Transverse colon (tissue), 4 donors: ENCODE measurements around the gene PIAS1.

ENCODE experiments used
- EP300 ChIP-seq: sonication (generic); formaldehyde crosslinking; IDR thresholded peaks from one replicate; pipeline ENCODE4 v1.6.1; 2017; ENCODE audit warnings: antibody characterized with exemption, low read depth
- POLR2A ChIP-seq: fragments of 450-650 bp; IDR thresholded peaks from one replicate; pipeline ENCODE4 v1.6.1; 2016; ENCODE audit warnings: antibody characterized with exemption, mild to moderate bottlenecking, moderate library complexity
- POLR2AphosphoS5 ChIP-seq, 3 donors: sonication (generic); formaldehyde crosslinking; IDR thresholded peaks; one replicate each; pipeline ENCODE4 v1.6.1; 2016; ENCODE audit warnings: antibody characterized with exemption in 3 of 3
- TF ChIP-seq, protein P1 (sequence below), 5 experiments: fragments of 200-600 bp in 3 of 5; fragments of 450-650 bp in 2 of 5; sonication (generic) in 3 of 5; IDR thresholded peaks; 1 replicate in 2 of 5; 2 replicates in 3 of 5; pipeline ENCODE4 v1.5.1; 2016 to 2017; ENCODE audit warnings: antibody characterized with exemption in 5 of 5, inconsistent platforms in 3 of 5, mild to moderate bottlenecking in 2 of 5, moderate library complexity in 1 of 5

DNA sequence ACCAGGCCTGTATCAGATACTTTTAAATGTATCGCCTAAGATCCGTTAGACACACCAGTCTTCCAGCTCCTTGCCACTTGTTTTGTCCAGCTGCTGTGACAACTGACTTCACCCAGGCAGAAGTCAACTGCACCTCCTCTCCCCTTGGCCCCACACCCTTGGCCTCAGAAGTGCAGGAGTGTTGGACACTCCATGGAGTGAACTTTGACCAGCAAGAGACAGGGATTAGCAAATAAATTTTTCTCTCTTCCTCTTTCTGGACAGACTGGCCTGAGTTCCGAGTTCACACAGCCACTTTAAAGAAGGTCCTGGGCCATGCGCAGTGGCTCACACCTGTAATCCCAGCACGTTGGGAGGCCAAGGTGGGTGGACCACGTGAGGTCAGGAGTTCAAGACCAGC, 178.3 kb downstream of the PIAS1 start:
- TF ChIP-seq, protein P1, sequence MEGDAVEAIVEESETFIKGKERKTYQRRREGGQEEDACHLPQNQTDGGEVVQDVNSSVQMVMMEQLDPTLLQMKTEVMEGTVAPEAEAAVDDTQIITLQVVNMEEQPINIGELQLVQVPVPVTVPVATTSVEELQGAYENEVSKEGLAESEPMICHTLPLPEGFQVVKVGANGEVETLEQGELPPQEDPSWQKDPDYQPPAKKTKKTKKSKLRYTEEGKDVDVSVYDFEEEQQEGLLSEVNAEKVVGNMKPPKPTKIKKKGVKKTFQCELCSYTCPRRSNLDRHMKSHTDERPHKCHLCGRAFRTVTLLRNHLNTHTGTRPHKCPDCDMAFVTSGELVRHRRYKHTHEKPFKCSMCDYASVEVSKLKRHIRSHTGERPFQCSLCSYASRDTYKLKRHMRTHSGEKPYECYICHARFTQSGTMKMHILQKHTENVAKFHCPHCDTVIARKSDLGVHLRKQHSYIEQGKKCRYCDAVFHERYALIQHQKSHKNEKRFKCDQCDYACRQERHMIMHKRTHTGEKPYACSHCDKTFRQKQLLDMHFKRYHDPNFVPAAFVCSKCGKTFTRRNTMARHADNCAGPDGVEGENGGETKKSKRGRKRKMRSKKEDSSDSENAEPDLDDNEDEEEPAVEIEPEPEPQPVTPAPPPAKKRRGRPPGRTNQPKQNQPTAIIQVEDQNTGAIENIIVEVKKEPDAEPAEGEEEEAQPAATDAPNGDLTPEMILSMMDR (IDR thresholded peaks at IDR 0.05) = no peak
- no peak for TF ChIP-seq POLR2A
- TF ChIP-seq POLR2AphosphoS5 (IDR thresholded peaks at IDR 0.05) = no peak
- TF ChIP-seq EP300 = no peak
